ENCODE measurements around the gene SLC26A6.

SLC26A6 gene, protein sequence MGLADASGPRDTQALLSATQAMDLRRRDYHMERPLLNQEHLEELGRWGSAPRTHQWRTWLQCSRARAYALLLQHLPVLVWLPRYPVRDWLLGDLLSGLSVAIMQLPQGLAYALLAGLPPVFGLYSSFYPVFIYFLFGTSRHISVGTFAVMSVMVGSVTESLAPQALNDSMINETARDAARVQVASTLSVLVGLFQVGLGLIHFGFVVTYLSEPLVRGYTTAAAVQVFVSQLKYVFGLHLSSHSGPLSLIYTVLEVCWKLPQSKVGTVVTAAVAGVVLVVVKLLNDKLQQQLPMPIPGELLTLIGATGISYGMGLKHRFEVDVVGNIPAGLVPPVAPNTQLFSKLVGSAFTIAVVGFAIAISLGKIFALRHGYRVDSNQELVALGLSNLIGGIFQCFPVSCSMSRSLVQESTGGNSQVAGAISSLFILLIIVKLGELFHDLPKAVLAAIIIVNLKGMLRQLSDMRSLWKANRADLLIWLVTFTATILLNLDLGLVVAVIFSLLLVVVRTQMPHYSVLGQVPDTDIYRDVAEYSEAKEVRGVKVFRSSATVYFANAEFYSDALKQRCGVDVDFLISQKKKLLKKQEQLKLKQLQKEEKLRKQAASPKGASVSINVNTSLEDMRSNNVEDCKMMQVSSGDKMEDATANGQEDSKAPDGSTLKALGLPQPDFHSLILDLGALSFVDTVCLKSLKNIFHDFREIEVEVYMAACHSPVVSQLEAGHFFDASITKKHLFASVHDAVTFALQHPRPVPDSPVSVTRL

GRCh38 chr3:48635222-48636021 is at the start of gene SLC26A6:
Gene SLC26A6, minus strand, starts transcription at chr3:48635461. Its CDS starts 68 bp downstream, at chr3:48635393.
- no peaks in the 10 kb centered on the region for H3K9me3 ChIP-seq (ENCODE audit: control insufficient read depth, insufficient read depth, low read length)
- peaks cover 17% of the 10 kb centered on the region for H3K4me1 ChIP-seq (ENCODE audit: insufficient read depth, low read length)
- H3K36me3 ChIP-seq (ENCODE audit: insufficient read depth, low read length), result peaks cover 8% of the 10 kb centered on the region
- peak within 1 kb of the TSS; percentile 97 for H3K9ac ChIP-seq (ENCODE audit: low read depth, low read length)

GRCh38 chr3:48684480-48685143 is 49.4 kb upstream of the SLC26A6 start:
- Histone ChIP-seq H3K9ac (ENCODE audit: low read depth, low read length) (peak overlapping the region; percentile 38; the same call in 1 of the 2 replicates), H3K4me1 (ENCODE audit: insufficient read depth, low read length) (peaks cover 8% of the 10 kb centered on the region), H3K36me3 (ENCODE audit: insufficient read depth, low read length) (peaks cover 20% of the 10 kb centered on the region), H3K9me3 (ENCODE audit: control insufficient read depth, insufficient read depth, low read length) (no peaks in the 10 kb centered on the region)

DNA sequence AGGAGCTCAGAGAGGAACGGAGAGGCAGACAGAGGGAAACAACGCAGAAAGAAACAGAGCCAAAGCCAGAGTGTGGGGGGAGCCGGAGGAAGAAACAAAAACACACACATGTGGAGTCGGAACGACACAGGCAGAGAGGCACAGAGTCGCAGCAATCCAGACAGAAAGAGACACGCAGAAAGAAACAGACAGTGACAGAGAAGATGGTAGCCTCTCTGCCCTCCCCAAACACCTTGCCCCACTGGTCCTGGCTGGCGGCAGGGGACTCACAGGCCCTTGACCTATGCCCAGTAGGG is 48.7 kb upstream of the SLC26A6 start:
- Histone ChIP-seq H3K4me1 (ENCODE audit: insufficient read depth, low read length) (peaks cover 8% of the 10 kb centered on the region), H3K9ac (ENCODE audit: low read depth, low read length) (no peak overlapping the region), H3K9me3 (ENCODE audit: control insufficient read depth, insufficient read depth, low read length) (no peaks in the 10 kb centered on the region), H3K36me3 (ENCODE audit: insufficient read depth, low read length) (peaks cover 16% of the 10 kb centered on the region)

DNA sequence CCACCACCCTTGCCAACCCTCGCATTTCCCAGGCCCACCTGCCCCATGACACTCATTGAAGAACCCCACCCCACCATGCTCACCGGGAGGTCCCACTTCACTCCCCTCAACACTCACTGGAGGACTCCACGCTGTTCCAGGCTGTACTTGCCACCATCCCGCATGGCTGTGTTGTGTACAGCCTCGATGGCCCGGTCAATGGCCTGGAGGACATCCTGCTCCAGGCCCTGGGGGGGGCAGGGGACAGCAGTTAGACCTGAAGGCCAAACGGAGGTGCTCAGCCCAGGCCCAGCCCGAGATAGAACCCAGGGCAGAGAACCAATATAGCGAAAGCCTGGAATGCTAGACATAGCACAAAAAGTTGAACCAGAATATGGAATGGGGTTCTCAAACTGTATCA is 47.5 kb upstream of the SLC26A6 start:
- Histone ChIP-seq H3K9ac (ENCODE audit: low read depth, low read length) (no peak overlapping the region), H3K36me3 (ENCODE audit: insufficient read depth, low read length) (peaks cover 10% of the 10 kb centered on the region), H3K4me1 (ENCODE audit: insufficient read depth, low read length) (peaks cover 8% of the 10 kb centered on the region), H3K9me3 (ENCODE audit: control insufficient read depth, insufficient read depth, low read length) (no peaks in the 10 kb centered on the region)

DNA sequence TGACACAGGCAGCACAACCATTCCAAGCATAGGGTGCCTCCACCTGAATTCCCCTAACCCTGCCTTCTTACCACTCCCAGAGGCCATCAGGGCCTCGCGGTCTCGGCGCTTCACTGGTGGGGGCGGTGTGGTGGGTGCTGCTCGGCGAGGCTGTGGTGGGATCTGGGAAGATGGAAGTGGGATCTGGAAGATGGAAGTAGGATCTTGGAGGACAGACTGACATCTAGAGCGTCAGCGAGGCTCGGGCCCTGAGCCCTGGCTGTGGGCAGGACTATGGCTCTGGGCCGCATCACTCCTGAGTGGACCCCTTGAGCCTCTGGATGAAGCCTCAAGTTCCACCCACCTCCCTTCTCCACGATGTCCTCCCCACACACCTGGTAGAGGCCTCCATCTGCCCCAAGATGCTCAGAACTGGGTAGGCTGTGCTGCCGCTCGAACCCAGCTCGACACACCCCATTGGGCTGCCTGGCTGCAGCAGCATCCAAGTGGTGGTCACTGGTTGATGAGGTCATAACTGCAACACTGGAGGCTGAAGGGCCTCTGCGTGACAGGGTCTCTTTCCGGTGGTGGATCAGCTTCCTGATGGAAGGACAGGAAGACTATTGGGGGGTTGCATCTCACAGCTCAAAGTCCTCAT is 46.8 kb upstream of the SLC26A6 start:
- Histone ChIP-seq H3K9me3 (ENCODE audit: control insufficient read depth, insufficient read depth, low read length) (no peaks in the 10 kb centered on the region), H3K4me1 (ENCODE audit: insufficient read depth, low read length) (peaks cover 8% of the 10 kb centered on the region), H3K9ac (ENCODE audit: low read depth, low read length) (no peak overlapping the region), H3K36me3 (ENCODE audit: insufficient read depth, low read length) (peaks cover 10% of the 10 kb centered on the region)

- Histone ChIP-seq H3K36me3 (ENCODE audit: insufficient read depth, low read length) (peaks cover 10% of the 10 kb centered on the region), H3K9me3 (ENCODE audit: control insufficient read depth, insufficient read depth, low read length) (no peaks in the 10 kb centered on the region), H3K4me1 (ENCODE audit: insufficient read depth, low read length) (peaks cover 8% of the 10 kb centered on the region), H3K9ac (ENCODE audit: low read depth, low read length) (no peak overlapping the region)
Observed at GRCh38 chr3:48681541-48681880, 46.2 kb upstream of the SLC26A6 start.

DNA sequence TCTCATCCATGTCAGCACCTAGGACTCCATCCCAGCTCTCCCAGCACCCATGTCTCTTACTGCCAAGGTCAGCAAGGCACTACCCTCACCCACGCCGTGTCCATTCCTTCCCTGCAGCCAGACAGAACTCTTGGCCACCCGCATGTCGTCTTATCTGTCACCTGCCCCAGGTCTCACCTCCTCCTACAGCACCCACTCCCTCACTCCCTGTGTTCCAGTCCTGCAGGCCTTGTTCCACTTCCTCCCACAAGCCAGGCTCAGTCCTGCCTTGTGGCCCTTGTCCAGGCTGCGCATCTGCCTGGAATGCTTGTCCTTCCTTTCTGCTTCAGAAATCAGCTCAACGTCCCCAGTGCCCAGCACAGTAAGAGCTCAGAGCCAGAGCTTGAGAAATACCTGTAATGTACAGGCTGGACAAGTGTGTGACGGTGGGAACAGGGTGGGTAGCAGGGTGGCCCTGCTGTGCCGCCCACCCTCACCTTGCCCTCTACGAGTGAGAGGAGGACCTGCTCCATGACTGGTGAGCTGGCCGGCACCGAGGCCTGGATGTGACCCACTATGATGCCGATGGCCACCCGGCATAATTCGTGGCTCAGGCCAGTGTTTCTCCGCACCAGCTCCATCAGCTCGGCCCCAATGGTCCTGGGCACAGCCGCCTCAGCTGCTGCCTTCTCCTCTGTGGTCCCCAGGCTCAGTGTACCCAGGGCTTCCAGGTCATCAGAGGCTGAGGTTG is 45.7 kb upstream of the SLC26A6 start:
- peaks cover 8% of the 10 kb centered on the region for H3K4me1 ChIP-seq (ENCODE audit: insufficient read depth, low read length)

GRCh38 chr3:48679411-48680391 is 44.4 kb upstream of the SLC26A6 start:
- Histone ChIP-seq H3K4me1 (ENCODE audit: insufficient read depth, low read length) (peaks cover 6% of the 10 kb centered on the region), H3K36me3 (ENCODE audit: insufficient read depth, low read length) (peaks cover 10% of the 10 kb centered on the region), H3K9ac (ENCODE audit: low read depth, low read length) (no peak overlapping the region), H3K9me3 (ENCODE audit: control insufficient read depth, insufficient read depth, low read length) (no peaks in the 10 kb centered on the region)

More for the DNA sequence above, 45.7 kb upstream of the SLC26A6 start:
- no peaks in the 10 kb centered on the region for H3K9me3 ChIP-seq (ENCODE audit: control insufficient read depth, insufficient read depth, low read length)
- no peak overlapping the region for H3K9ac ChIP-seq (ENCODE audit: low read depth, low read length)
- peaks cover 10% of the 10 kb centered on the region for H3K36me3 ChIP-seq (ENCODE audit: insufficient read depth, low read length)

DNA sequence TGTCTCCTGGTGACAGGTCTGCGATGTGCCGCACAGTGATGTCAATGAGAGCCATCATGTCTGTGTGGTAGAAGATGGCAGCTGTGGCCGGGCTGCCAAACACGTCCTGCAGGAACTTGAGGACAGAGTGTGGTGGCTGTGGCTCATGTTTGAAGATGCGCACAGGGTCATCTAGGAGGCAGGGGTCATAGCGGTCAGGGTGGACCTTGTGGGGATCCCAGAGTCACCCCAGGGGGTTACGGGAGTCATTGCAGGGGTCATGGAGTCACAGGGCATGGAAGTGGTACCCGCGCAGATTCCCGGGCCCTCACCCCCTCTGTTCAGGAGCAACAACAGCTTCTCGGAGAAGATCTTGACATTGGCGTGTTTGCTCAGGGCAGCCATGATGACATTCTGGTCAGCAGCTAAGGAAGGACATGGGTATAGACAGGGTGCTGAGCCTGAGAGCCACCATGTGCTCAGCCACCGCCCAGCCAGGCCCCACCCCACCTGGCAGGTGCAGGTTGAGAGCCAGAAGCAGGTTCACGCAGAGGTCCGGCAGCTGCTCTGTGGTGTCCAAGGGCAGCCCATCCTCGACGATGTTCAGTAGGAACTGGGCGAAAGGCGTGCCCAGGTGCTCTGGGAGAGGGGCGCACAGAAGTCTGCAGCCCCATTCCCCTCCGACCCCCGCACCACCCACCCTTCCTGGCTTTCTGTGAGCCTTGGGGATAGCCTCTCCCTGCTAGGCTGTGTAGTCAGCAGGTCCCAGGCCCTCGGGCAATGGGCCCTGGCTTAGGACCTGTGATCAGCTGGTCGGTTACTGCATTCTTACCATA is 43.5 kb upstream of the SLC26A6 start:
- 0 out of 2 replicates have a peak, but pooled peaks cover 4% of the 10 kb centered on the region for H3K4me1 ChIP-seq (ENCODE audit: insufficient read depth, low read length)
- no peaks in the 10 kb centered on the region for H3K9me3 ChIP-seq (ENCODE audit: control insufficient read depth, insufficient read depth, low read length)
- H3K36me3 ChIP-seq (ENCODE audit: insufficient read depth, low read length), result peaks cover 10% of the 10 kb centered on the region
- H3K9ac ChIP-seq (ENCODE audit: low read depth, low read length), result no peak overlapping the region

- Histone ChIP-seq H3K9me3 (ENCODE audit: control insufficient read depth, insufficient read depth, low read length) (no peaks in the 10 kb centered on the region), H3K36me3 (ENCODE audit: insufficient read depth, low read length) (peaks cover 10% of the 10 kb centered on the region), H3K9ac (ENCODE audit: low read depth, low read length) (no peak overlapping the region), H3K4me1 (ENCODE audit: insufficient read depth, low read length) (no peaks in the 10 kb centered on the region)
Observed at GRCh38 chr3:48678056-48678455, 42.8 kb upstream of the SLC26A6 start.

DNA sequence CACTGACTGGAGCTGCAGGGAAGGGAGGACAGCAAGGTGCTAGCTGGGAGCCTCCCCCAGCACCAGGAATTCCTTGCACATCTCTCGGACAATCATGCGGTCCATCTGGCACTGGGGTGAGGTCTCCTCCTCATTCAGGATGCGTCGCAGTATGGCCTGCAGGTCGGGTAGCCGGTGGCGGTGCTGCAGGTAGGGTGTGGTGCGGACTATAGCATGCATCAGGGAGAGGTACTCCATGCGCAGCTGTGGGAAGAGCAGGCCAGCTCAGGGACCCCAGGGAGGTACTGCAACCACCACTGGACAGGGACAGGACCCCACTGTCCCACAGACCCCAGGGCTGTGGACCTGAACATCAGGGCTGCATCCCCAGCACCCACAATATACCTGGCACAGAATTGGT is 39.2 kb upstream of the SLC26A6 start:
- Histone ChIP-seq H3K4me1 (ENCODE audit: insufficient read depth, low read length) (no peaks in the 10 kb centered on the region), H3K9ac (ENCODE audit: low read depth, low read length) (no peak overlapping the region), H3K9me3 (ENCODE audit: control insufficient read depth, insufficient read depth, low read length) (no peaks in the 10 kb centered on the region), H3K36me3 (ENCODE audit: insufficient read depth, low read length) (peaks cover under 1% of the 10 kb centered on the region)

DNA sequence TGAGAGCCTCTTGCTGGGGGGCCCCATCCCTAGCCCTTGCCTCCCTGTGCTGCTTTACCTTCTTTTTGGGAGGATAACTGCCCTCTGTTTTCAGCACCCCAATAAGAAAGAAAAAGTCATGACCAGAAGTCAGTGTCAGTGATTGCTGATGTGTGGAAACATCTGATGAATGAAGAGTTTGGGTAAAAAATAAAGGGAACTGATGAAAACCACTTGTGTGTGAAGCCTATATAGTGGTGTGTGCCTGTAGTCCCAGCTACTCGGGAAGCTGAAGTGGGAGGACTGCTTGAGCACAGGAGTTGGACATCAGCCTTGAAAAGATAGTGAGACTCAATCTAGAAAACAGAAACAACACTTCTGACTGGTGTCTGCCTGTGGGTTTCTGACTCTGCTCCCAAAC is 37.3 kb upstream of the SLC26A6 start:
- Histone ChIP-seq H3K9me3 (ENCODE audit: control insufficient read depth, insufficient read depth, low read length) (no peaks in the 10 kb centered on the region), H3K36me3 (ENCODE audit: insufficient read depth, low read length) (no peaks in the 10 kb centered on the region; the same call in none of the 2 replicates), H3K4me1 (ENCODE audit: insufficient read depth, low read length) (no peaks in the 10 kb centered on the region), H3K9ac (ENCODE audit: low read depth, low read length) (no peak overlapping the region)

Data from ES-I3 (cell line).